HS-27A (cell line): ENCODE results near the gene ACER1.
A peak's percentile ranks its signal among the peaks of the same experiment; 100 is the strongest.
"Not testable (repeated sequence)": the region's sequence is repeated elsewhere in the genome, so short reads cannot be mapped to it uniquely, and the experiment has no call there.

Experiments used
- DNase-seq: peaks from one replicate; pipeline ENCODE4 v3.0.0-alpha.2; 2012; ENCODE audit warnings: low read depth, missing footprints

Gene ACER1

GRCh38 chr19:6287269-6287885, 46.0 kb downstream of the ACER1 start:
- no peak for DNase-seq

- no peak for DNase-seq
These were observed 46.7 kb downstream of the ACER1 start for GRCh38 chr19:6286676-6287075.

- DNase-seq = not testable (repeated sequence)
These were observed 51.0 kb downstream of the ACER1 start for GRCh38 chr19:6282393-6282792.

- peak; percentile 72 for DNase-seq
These were observed 53.4 kb downstream of the ACER1 start, which contains the start of gene MLLT1 for GRCh38 chr19:6279931-6280591. Gene MLLT1 (minus strand): TSS chr19:6279975. CDS start chr19:6279784, 191 bp downstream.

- no peak for DNase-seq
These were observed 53.8 kb downstream of the ACER1 start for GRCh38 chr19:6279620-6279930.

- no peak for DNase-seq
These were observed 54.4 kb downstream of the ACER1 start for GRCh38 chr19:6278740-6279619.

GRCh38 chr19:6278051-6278450, 55.4 kb downstream of the ACER1 start:
- DNase-seq = no peak

- DNase-seq = no peak
These were observed 57.0 kb downstream of the ACER1 start for GRCh38 chr19:6276447-6276846.

GRCh38 chr19:6275170-6275744, 58.2 kb downstream of the ACER1 start:
- DNase-seq = no peak

- no peak for DNase-seq
These were observed 58.7 kb downstream of the ACER1 start for GRCh38 chr19:6274756-6275155.

GRCh38 chr19:6273701-6274601, 59.5 kb downstream of the ACER1 start:
- DNase-seq = peak; percentile 43

GRCh38 chr19:6272913-6273600, 60.4 kb downstream of the ACER1 start:
- DNase-seq = no peak

GRCh38 chr19:6272411-6272791, 61.0 kb downstream of the ACER1 start:
- DNase-seq = no peak

GRCh38 chr19:6271721-6272410, 61.5 kb downstream of the ACER1 start:
- DNase-seq = no peak

- no peak for DNase-seq
These were observed 62.2 kb downstream of the ACER1 start for GRCh38 chr19:6271251-6271650.

- no peak for DNase-seq
These were observed 62.6 kb downstream of the ACER1 start for GRCh38 chr19:6270822-6271221.

- no peak for DNase-seq
These were observed 63.2 kb downstream of the ACER1 start for GRCh38 chr19:6270076-6270745.

GRCh38 chr19:6269101-6269886, 64.1 kb downstream of the ACER1 start:
- DNase-seq = no peak

- DNase-seq = no peak
These were observed 65.0 kb downstream of the ACER1 start for GRCh38 chr19:6268382-6268771.
